OCI-LY7 (cell line): ENCODE measurements around the gene ZNF70. TPM values are rescaled to one million over a fixed set of nuclear protein-coding genes. Genes with fewer than 3 reads are reported as not detected.

Source experiments
- BruUV-seq: library from RNA; stranded (reverse); fragments of 400-500 nt; replicated peaks from 2 replicates; lab custom pipeline; 2021; lab: Mats Ljungman, UMichigan
- CTCF ChIA-PET: fragments of 300-600 bp; sonication (Branson Sonifier 250); formaldehyde crosslinking; loops from one replicate; lab custom pipeline; 2022; ENCODE audit warnings: antibody characterized with exemption; ENCODE audit not compliant: unreplicated experiment; lab: Charles Lee
- POLR2A ChIA-PET: fragments of 300-600 bp; sonication (Branson Sonifier 250); formaldehyde crosslinking; loops from one replicate; lab custom pipeline; 2022; ENCODE audit warnings: antibody characterized with exemption; lab: Charles Lee
- DNase-seq: peaks from one replicate; pipeline ENCODE4 v3.0.0-alpha.2; 2015; ENCODE audit warnings: low spot score
- H2AFZ ChIP-seq: fragments of 200-600 bp; sonication (generic), shearing (Covaris generic); 2 replicates; pipeline ENCODE4 v1.6.1; 2014; ENCODE audit warnings: mild to moderate bottlenecking, antibody characterized with exemption, low read length, moderate library complexity
- H3K27ac ChIP-seq: fragments of 200-600 bp; sonication (generic); 2 replicates; pipeline ENCODE4 v1.5.1; 2014; ENCODE audit warnings: mixed run types, low read depth, mild to moderate bottlenecking, moderate library complexity, low read length, inconsistent platforms; ENCODE audit not compliant: poor library complexity, severe bottlenecking
- H3K36me3 ChIP-seq: fragments of 200-600 bp; sonication (generic); 2 replicates; pipeline ENCODE4 v1.6.1; 2014; ENCODE audit warnings: mild to moderate bottlenecking, antibody characterized with exemption, low read length, moderate library complexity, mixed read lengths; ENCODE audit not compliant: insufficient read depth
- H3K4me1 ChIP-seq: fragments of 200-600 bp; sonication (generic); 2 replicates; pipeline ENCODE4 v1.5.1; 2014; ENCODE audit warnings: mild to moderate bottlenecking, low read length; ENCODE audit not compliant: insufficient read depth, poor library complexity, severe bottlenecking
- H3K4me2 ChIP-seq: fragments of 200-600 bp; sonication (generic); 2 replicates; pipeline ENCODE4 v1.6.1; 2014; ENCODE audit warnings: mild to moderate bottlenecking, low read length
- H3K4me3 ChIP-seq: fragments of 200-600 bp; sonication (generic); 2 replicates; pipeline ENCODE4 v1.5.1; 2014; ENCODE audit warnings: mild to moderate bottlenecking, low read depth, low read length; ENCODE audit not compliant: poor library complexity, severe bottlenecking
- H3K79me2 ChIP-seq: fragments of 200-600 bp; sonication (generic); 2 replicates; pipeline ENCODE4 v1.6.1; 2016; ENCODE audit warnings: low read depth, mild to moderate bottlenecking, low read length, moderate library complexity, mixed read lengths; ENCODE audit not compliant: insufficient read depth
- H3K9me2 ChIP-seq: fragments of 200-600 bp; sonication (generic); 2 replicates; pipeline ENCODE4 v1.6.1; 2016; ENCODE audit warnings: mild to moderate bottlenecking, low read length, mixed read lengths; ENCODE audit not compliant: insufficient read depth
- H3K9me3 ChIP-seq: fragments of 200-600 bp; sonication (generic); 2 replicates; pipeline ENCODE4 v1.6.1; 2014; ENCODE audit warnings: mild to moderate bottlenecking, mixed run types, low read length, mixed read lengths
- H4K20me1 ChIP-seq: fragments of 200-600 bp; sonication (generic); 2 replicates; pipeline ENCODE4 v1.6.1; 2014; ENCODE audit warnings: mild to moderate bottlenecking, antibody characterized with exemption, low read length, moderate library complexity, mixed read lengths; ENCODE audit not compliant: insufficient read depth
- EZH2phosphoT487 ChIP-seq: fragments of 200-600 bp; sonication (generic); IDR thresholded peaks from 2 replicates; pipeline ENCODE4 v1.6.1; 2018; ENCODE audit warnings: low read depth, borderline replicate concordance, mild to moderate bottlenecking, mixed run types, antibody characterized with exemption, low read length, moderate library complexity, mixed read lengths
- intact Hi-C: fragments of 100-400 bp; cut with micrococcal nuclease; formaldehyde crosslinking; loops from one replicate; pipeline ENCODE4 v1.10.0; 2022; ENCODE audit not compliant: unreplicated experiment
- total RNA-seq, 2 experiments: library from RNA; depleted of rRNA in 1 of 2; stranded (reverse); fragments of >200 nt in 1 of 2; shearing (Covaris generic) in 1 of 2; gene quantifications; 2 replicates each; pipeline ENCODE4 v1.2.3, GENCODE V29; 2014 to 2022
- TF ChIP-seq, protein P1 (sequence below): fragments of 200-600 bp; sonication (generic); conservative IDR thresholded peaks from 2 replicates; pipeline ENCODE4 v1.5.1; 2014; ENCODE audit warnings: mild to moderate bottlenecking, antibody characterized with exemption, low read length, moderate library complexity, mixed read lengths

ZNF70 gene
- total RNA-seq, 2 experiments from 2014 or later: 6.0 to 8.4 TPM

GRCh38 chr22:23712256-23712655 lies 38.7 kb downstream of the ZNF70 start:
- TF ChIP-seq, protein P1, sequence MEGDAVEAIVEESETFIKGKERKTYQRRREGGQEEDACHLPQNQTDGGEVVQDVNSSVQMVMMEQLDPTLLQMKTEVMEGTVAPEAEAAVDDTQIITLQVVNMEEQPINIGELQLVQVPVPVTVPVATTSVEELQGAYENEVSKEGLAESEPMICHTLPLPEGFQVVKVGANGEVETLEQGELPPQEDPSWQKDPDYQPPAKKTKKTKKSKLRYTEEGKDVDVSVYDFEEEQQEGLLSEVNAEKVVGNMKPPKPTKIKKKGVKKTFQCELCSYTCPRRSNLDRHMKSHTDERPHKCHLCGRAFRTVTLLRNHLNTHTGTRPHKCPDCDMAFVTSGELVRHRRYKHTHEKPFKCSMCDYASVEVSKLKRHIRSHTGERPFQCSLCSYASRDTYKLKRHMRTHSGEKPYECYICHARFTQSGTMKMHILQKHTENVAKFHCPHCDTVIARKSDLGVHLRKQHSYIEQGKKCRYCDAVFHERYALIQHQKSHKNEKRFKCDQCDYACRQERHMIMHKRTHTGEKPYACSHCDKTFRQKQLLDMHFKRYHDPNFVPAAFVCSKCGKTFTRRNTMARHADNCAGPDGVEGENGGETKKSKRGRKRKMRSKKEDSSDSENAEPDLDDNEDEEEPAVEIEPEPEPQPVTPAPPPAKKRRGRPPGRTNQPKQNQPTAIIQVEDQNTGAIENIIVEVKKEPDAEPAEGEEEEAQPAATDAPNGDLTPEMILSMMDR: no peak
- TF ChIP-seq EZH2phosphoT487: no peak
- CTCF ChIA-PET: no interaction called here
- peaks cover 13% of the 10 kb centered on the region; the same call in 1 of the 2 replicates for H3K79me2 ChIP-seq
- no peak overlapping the region for H3K27ac ChIP-seq
- POLR2A ChIA-PET: interaction anchor here (1.6 kb wide), 1 partner anchor 41 kb away, joined by 3 read pairs; no protein-coding TSS in a partner anchor
- no peaks in the 10 kb centered on the region for H3K9me2 ChIP-seq
- DNase-seq: no peak
- peaks cover 66% of the 10 kb centered on the region for H3K36me3 ChIP-seq
- BruUV-seq: no TSS peak
- H4K20me1 ChIP-seq: no peaks in the 10 kb centered on the region
- peaks cover 12% of the 10 kb centered on the region for H3K4me1 ChIP-seq
- intact Hi-C loops: no loop called here
- H2AFZ ChIP-seq: no peak overlapping the region
- no peaks in the 10 kb centered on the region for H3K9me3 ChIP-seq
- no peak overlapping the region for H3K4me2 ChIP-seq
- H3K4me3 ChIP-seq: no peak overlapping the region

GRCh38 chr22:23709107-23709506 lies 41.8 kb downstream of the ZNF70 start:
- intact Hi-C loops: no loop called here
- no TSS peak for BruUV-seq
- DNase-seq: no peak
- Histone ChIP-seq H3K27ac (no peak overlapping the region), H3K9me2 (no peaks in the 10 kb centered on the region), H3K4me1 (no peaks in the 10 kb centered on the region), H3K4me2 (no peak overlapping the region), H4K20me1 (no peaks in the 10 kb centered on the region), H2AFZ (no peak overlapping the region), H3K36me3 (peaks cover 94% of the 10 kb centered on the region), H3K4me3 (no peak overlapping the region), H3K9me3 (no peaks in the 10 kb centered on the region), H3K79me2 (peaks cover 1% of the 10 kb centered on the region; the same call in 1 of the 2 replicates)
- POLR2A ChIA-PET: no interaction called here
- TF ChIP-seq EZH2phosphoT487: no peak
- TF ChIP-seq, protein P1: no peak
- CTCF ChIA-PET: no interaction called here

DNA sequence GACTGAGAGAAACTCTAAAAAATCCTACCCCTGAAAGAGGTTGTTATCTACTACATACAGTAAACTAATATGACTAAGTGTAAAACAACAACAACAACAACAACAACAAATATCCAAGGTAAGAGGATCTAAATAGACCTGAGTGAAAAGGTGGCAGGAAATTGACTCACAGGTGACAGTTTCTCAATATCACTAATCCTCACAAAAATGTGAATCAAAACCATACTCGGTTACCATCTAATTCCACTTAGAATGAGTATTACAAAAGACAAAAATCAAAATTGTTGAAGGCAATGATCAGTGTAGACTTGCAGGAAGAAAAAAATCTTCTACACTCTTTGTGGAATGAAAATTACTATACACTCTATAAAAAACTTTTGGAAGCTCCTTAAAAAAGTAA lies 42.6 kb downstream of the ZNF70 start:
- intact Hi-C loops: no loop called here
- TF ChIP-seq EZH2phosphoT487: no peak
- TF ChIP-seq, protein P1: no peak
- no peaks in the 10 kb centered on the region for H3K9me2 ChIP-seq
- no peaks in the 10 kb centered on the region for H4K20me1 ChIP-seq
- H3K4me3 ChIP-seq: no peak overlapping the region
- no peak for DNase-seq
- H3K79me2 ChIP-seq: peaks cover 3% of the 10 kb centered on the region; the same call in 1 of the 2 replicates
- ChIA-PET POLR2A (no interaction called here), CTCF (no interaction called here)
- no peaks in the 10 kb centered on the region for H3K9me3 ChIP-seq
- H3K27ac ChIP-seq: no peak overlapping the region
- H3K4me1 ChIP-seq: no peaks in the 10 kb centered on the region
- no TSS peak for BruUV-seq
- H2AFZ ChIP-seq: no peak overlapping the region
- H3K36me3 ChIP-seq: peaks cover 94% of the 10 kb centered on the region
- no peak overlapping the region for H3K4me2 ChIP-seq
